ENCODE data around the gene ZFP69B.

DNA sequence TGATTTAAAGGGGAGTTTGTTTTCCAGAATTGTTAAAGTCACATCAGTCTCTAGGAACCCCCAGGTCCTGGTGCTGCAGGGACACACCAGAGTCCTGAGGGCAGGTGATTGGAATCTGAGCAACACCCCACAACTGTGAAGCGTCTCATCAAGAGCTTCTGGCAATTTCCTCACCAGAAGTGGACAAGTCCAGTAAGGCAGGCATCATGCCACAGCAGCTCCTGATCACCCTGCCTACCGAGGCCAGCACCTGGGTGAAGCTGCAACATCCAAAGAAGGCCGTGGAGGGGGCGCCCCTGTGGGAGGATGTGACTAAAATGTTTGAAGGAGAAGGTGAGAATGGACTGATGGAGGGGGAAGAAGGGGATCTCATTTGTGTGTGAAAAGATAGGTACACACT, 28.9 kb downstream of the ZFP69B start:
- TF ChIP-seq, protein P1, sequence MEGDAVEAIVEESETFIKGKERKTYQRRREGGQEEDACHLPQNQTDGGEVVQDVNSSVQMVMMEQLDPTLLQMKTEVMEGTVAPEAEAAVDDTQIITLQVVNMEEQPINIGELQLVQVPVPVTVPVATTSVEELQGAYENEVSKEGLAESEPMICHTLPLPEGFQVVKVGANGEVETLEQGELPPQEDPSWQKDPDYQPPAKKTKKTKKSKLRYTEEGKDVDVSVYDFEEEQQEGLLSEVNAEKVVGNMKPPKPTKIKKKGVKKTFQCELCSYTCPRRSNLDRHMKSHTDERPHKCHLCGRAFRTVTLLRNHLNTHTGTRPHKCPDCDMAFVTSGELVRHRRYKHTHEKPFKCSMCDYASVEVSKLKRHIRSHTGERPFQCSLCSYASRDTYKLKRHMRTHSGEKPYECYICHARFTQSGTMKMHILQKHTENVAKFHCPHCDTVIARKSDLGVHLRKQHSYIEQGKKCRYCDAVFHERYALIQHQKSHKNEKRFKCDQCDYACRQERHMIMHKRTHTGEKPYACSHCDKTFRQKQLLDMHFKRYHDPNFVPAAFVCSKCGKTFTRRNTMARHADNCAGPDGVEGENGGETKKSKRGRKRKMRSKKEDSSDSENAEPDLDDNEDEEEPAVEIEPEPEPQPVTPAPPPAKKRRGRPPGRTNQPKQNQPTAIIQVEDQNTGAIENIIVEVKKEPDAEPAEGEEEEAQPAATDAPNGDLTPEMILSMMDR (IDR thresholded peaks at IDR 0.05) = no peak
- no peak for TF ChIP-seq POLR2AphosphoS5 (IDR thresholded peaks at IDR 0.05; ENCODE audit: low read depth, low read length)
- TF ChIP-seq, protein P2, sequence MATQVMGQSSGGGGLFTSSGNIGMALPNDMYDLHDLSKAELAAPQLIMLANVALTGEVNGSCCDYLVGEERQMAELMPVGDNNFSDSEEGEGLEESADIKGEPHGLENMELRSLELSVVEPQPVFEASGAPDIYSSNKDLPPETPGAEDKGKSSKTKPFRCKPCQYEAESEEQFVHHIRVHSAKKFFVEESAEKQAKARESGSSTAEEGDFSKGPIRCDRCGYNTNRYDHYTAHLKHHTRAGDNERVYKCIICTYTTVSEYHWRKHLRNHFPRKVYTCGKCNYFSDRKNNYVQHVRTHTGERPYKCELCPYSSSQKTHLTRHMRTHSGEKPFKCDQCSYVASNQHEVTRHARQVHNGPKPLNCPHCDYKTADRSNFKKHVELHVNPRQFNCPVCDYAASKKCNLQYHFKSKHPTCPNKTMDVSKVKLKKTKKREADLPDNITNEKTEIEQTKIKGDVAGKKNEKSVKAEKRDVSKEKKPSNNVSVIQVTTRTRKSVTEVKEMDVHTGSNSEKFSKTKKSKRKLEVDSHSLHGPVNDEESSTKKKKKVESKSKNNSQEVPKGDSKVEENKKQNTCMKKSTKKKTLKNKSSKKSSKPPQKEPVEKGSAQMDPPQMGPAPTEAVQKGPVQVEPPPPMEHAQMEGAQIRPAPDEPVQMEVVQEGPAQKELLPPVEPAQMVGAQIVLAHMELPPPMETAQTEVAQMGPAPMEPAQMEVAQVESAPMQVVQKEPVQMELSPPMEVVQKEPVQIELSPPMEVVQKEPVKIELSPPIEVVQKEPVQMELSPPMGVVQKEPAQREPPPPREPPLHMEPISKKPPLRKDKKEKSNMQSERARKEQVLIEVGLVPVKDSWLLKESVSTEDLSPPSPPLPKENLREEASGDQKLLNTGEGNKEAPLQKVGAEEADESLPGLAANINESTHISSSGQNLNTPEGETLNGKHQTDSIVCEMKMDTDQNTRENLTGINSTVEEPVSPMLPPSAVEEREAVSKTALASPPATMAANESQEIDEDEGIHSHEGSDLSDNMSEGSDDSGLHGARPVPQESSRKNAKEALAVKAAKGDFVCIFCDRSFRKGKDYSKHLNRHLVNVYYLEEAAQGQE (IDR thresholded peaks at IDR 0.05; ENCODE audit: insufficient read depth in 1 of 2, low read depth in 2 of 2, low read length in 1 of 2) = no peak
